Common myeloid progenitor, CD34-positive (primary cell): Measurements from ENCODE around the gene GALNT2.
A peak's percentile ranks its signal among the peaks of the same experiment; 100 is the strongest.

Source experiments
- CTCF ChIA-PET: fragments of 350-600 bp; sonication (Branson Sonifier 250); formaldehyde crosslinking; loops from one replicate; lab custom pipeline; 2021; ENCODE audit warnings: antibody characterized with exemption; lab: Charles Lee
- POLR2A ChIA-PET: fragments of 350-600 bp; sonication (Branson Sonifier 250); formaldehyde crosslinking; loops from one replicate; lab custom pipeline; 2021; ENCODE audit warnings: antibody characterized with exemption; lab: Charles Lee
- DNase-seq, 3 donors: peaks; one replicate each; pipeline versions ENCODE4 v3.0.0 to v3.0.0-alpha.2; 2013
- H3K27ac ChIP-seq, 2 experiments: 1 replicate in 1 of 2; 2 replicates in 1 of 2; pipeline ENCODE4 v1.7.0; 2013; ENCODE audit warnings: inconsistent platforms in 2 of 2, low read length in 2 of 2, mild to moderate bottlenecking in 2 of 2, low read depth in 1 of 2, moderate library complexity in 1 of 2; ENCODE audit not compliant: severe bottlenecking in 2 of 2, insufficient read depth in 1 of 2, poor library complexity in 1 of 2
- H3K27me3 ChIP-seq, 5 experiments: replicated peaks in 2 of 5; 1 replicate in 3 of 5; 2 replicates in 2 of 5; pipeline versions ENCODE4 v1.6.1 to v1.7.0; 2013; ENCODE audit warnings: low read length in 4 of 5, mild to moderate bottlenecking in 2 of 5, moderate library complexity in 2 of 5, inconsistent platforms in 1 of 5; ENCODE audit not compliant: insufficient read depth in 5 of 5, control insufficient read depth in 4 of 5
- H3K36me3 ChIP-seq, 4 experiments: 1 replicate in 2 of 4; 2 replicates in 2 of 4; pipeline versions ENCODE4 v1.6.1 to v1.7.0; 2013; ENCODE audit warnings: low read length in 3 of 4, control low read depth in 1 of 4, mild to moderate bottlenecking in 1 of 4; ENCODE audit not compliant: control insufficient read depth in 4 of 4, insufficient read depth in 4 of 4
- H3K4me1 ChIP-seq, 4 experiments: 1 replicate in 3 of 4; 2 replicates in 1 of 4; pipeline versions ENCODE4 v1.6.1 to v1.7.1; 2013; ENCODE audit warnings: low read length in 3 of 4, mild to moderate bottlenecking in 3 of 4, control low read depth in 1 of 4, inconsistent platforms in 1 of 4, moderate library complexity in 1 of 4; ENCODE audit not compliant: control insufficient read depth in 4 of 4, insufficient read depth in 4 of 4; ENCODE audit errors: control extremely low read depth in 1 of 4
- H3K4me3 ChIP-seq, 7 experiments: 1 replicate in 4 of 7; 2 replicates in 3 of 7; pipeline versions ENCODE4 v1.5.1 to v1.7.0; 2013; ENCODE audit warnings: mild to moderate bottlenecking in 7 of 7, low read length in 6 of 7, moderate library complexity in 6 of 7, inconsistent platforms in 2 of 7, low read depth in 2 of 7, control low read depth in 1 of 7; ENCODE audit not compliant: insufficient read depth in 4 of 7, control insufficient read depth in 1 of 7; ENCODE audit errors: extremely low read depth in 1 of 7
- H3K9me3 ChIP-seq, 5 experiments: 1 replicate in 4 of 5; 2 replicates in 1 of 5; pipeline versions ENCODE4 v1.6.1 to v1.7.1; 2013; ENCODE audit warnings: low read length in 4 of 5, mild to moderate bottlenecking in 2 of 5, inconsistent platforms in 1 of 5, low read depth in 1 of 5, moderate library complexity in 1 of 5; ENCODE audit not compliant: control insufficient read depth in 4 of 5, insufficient read depth in 2 of 5; ENCODE audit errors: control extremely low read depth in 1 of 5
- WGBS: methylation state at CpG from one replicate; pipeline ENCODE4 v1.1.5; 2013; ENCODE audit not compliant: insufficient coverage; 5-methylcytosine and 5-hydroxymethylcytosine counted together

GALNT2 gene

DNA sequence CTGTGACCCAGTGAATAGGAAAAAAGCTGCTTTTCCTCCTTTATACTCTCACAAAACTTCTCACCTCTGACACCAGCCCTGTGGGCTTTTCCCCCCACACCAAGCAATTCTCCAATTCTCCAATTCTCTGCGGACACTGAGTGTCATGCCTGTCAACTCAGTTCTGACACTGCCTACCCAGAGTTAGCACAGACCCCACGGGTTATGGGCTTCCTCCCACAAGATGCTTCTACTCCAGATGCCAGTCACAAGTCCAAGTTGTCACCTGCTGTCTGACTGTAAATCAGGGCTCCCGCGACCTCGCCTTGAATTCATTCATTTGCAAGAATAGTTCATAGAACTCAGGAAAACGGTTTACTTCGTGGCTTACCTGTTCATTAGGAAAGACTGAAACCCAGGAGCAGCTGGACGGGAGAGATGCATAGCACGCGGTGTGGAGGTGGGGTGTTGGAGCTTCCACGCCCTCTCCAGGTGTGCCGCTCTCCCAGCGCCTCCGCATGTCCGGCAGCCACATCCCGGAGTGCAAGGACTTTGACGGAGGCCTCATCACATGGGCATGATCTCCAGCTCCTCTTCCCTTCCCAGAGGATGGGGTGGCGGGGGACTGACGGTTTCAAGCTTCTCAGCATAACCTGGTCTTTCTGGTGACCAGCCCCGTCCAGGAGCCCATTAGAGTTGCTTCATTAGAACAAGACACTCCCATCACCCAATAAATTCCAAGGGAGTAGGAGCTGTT, 204.4 kb downstream of the GALNT2 start:
- H3K4me1 ChIP-seq, result peaks cover 24 to 75% (median 69%) of the 10 kb centered on the region in 4 experiments
- H3K9me3 ChIP-seq, result no peaks in the 10 kb centered on the region
- DNase-seq, result peak in 2 of 3 donors; percentile 53 to 61
- no peaks in the 10 kb centered on the region for H3K27me3 ChIP-seq
- POLR2A ChIA-PET, result interaction anchor here (0.9 to 1.0 kb wide), 2 partner anchors 10 to 205 kb away, joined by 3 read pairs; partner anchors contain the start of gene GALNT2
- H3K4me3 ChIP-seq, result peak overlapping the region in 4 of 7 experiments; percentile 4 to 56 (median 48)
- CTCF ChIA-PET, result interaction anchor here (0.8 to 1.4 kb wide), 4 partner anchors 8 to 202 kb away, joined by 3 to 6 read pairs (median 3); no protein-coding TSS in a partner anchor
- 64% methylated on average over 19 of the region's 20 CpGs for WGBS
- peaks cover 0 to 27% (median 6%) of the 10 kb centered on the region in 4 experiments for H3K36me3 ChIP-seq
- H3K27ac ChIP-seq, result peak overlapping the region; percentile 86 to 91

DNA sequence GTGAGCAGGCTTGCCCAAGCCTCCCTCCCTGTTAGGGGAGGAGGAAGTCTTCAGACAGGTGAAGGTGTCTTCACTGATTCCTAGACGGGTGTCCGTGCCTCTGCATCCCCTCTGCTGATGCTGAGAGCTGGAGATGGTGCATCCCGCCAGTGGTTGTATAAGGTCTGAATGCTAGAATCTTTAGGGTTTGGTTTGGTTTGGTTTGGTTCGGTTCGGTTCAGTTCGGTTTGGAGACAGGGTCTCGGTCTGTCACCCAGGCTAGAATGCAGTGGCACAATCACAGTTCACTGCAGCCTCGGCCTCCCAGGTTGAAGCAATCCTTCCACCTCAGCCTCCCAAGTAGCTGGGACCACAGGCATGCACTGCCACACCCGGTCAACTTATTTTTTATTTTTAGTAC, 205.5 kb downstream of the GALNT2 start:
- 95% methylated on average over 7 of the region's 9 CpGs for WGBS
- ChIA-PET CTCF (no interaction called here), POLR2A (no interaction called here)
- H3K27me3 ChIP-seq, result no peaks in the 10 kb centered on the region
- H3K4me3 ChIP-seq, result peak overlapping the region in 1 of 7 experiments; percentile 56
- H3K9me3 ChIP-seq, result no peaks in the 10 kb centered on the region
- DNase-seq, result no peak
- peak overlapping the region; percentile 86 to 91 for H3K27ac ChIP-seq
- H3K36me3 ChIP-seq, result peaks cover 0 to 28% (median 2%) of the 10 kb centered on the region in 4 experiments
- H3K4me1 ChIP-seq, result peaks cover 26 to 86% (median 80%) of the 10 kb centered on the region in 4 experiments

DNA sequence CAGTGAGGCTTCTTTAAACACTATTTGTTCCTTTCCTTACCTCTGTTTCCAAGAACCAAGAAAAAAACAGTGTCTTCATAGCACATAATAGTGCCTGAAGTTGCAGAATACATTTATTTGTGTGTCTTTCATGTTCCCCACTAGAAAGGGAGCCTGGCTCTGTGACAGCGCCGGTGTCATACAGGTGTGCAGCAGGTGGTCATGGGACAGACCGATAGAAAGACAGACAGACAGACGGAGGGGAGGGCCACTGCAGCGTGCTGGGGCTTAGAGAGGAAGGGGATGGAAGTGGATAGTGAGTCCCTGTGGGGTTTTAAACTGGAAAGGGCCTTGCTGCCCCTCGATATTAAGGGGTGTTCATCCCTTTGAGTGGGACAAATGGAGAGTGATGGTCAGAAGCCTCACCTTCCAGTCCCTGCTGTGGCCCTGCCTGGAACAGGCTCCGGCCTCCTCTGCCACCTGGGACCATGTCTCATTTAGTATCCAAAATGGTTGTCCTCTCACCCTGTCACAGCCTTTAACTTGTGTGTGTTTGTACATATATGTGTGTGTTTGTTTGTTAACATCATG, 206.2 kb downstream of the GALNT2 start:
- peak overlapping the region; percentile 29 to 72 for H3K27ac ChIP-seq
- no peak for DNase-seq
- H3K4me3 ChIP-seq, result no peak overlapping the region
- WGBS, result 75% methylated on average over 7 of the region's 7 CpGs
- CTCF ChIA-PET, result interaction anchor here (0.9 to 1.5 kb wide), 2 partner anchors 33 to 68 kb away, joined by 3 read pairs; no protein-coding TSS in a partner anchor
- no peaks in the 10 kb centered on the region for H3K9me3 ChIP-seq
- no peaks in the 10 kb centered on the region for H3K27me3 ChIP-seq
- peaks cover 0 to 26% (median 2%) of the 10 kb centered on the region in 4 experiments for H3K36me3 ChIP-seq
- H3K4me1 ChIP-seq, result peaks cover 26 to 91% (median 83%) of the 10 kb centered on the region in 4 experiments
- POLR2A ChIA-PET, result interaction anchor here (1.0 kb wide), 1 partner anchor 18 kb away, joined by 4 read pairs; no protein-coding TSS in a partner anchor

DNA sequence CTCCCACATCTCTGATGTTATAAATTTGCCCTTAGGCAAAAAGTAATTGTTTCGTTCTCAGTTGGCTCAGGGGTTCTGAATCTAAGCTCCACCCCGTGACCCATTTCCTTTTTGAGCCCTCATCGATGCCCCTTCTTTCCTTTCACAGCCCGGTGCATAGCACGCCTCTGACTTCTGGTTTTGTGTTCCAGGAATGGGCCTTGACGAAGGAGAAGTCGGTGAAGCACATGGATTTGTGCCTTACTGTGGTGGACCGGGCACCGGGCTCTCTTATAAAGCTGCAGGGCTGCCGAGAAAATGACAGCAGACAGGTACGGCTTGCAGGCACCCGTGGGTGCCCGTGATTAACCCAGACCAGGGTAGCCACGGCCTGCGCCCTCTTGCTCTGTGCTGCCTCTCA, 207.2 kb downstream of the GALNT2 start:
- Histone ChIP-seq H3K36me3 (peaks cover 0 to 27% (median 2%) of the 10 kb centered on the region in 4 experiments), H3K9me3 (no peaks in the 10 kb centered on the region), H3K27me3 (no peaks in the 10 kb centered on the region), H3K27ac (peak overlapping the region; percentile 29 to 72), H3K4me1 (peaks cover 29 to 91% (median 84%) of the 10 kb centered on the region in 4 experiments), H3K4me3 (peak overlapping the region in 4 of 7 experiments; percentile 19 to 64 (median 54))
- WGBS, result 16% methylated on average over 8 of the region's 15 CpGs
- CTCF ChIA-PET, result interaction anchor here (0.9 to 1.5 kb wide), 4 partner anchors 9 to 69 kb away, joined by 3 read pairs; no protein-coding TSS in a partner anchor
- POLR2A ChIA-PET, result interaction anchor here (0.7 to 1.0 kb wide), 2 partner anchors 17 to 520 kb away, joined by 4 read pairs; no protein-coding TSS in a partner anchor
- peak; percentile 50 to 83 (median 80) for DNase-seq

DNA sequence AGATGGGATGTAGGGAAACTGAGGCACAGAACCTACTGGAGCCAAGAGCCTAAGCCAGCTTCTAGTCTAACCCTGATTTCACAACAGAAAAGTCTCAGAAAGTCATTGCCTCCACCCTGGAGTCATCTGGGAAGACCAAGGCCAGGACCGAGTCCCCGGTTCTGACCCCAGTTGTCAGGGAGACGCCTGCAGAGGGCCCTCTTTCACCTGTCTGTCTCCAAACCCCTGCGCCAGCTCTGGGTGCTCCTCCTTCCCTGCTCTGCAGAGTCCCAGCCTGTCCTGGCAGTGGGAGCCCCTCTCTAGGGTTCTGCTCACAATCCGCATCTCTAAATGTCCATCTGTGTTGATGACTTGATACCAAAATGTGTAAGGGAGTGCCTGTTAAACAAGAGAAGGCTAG, 209.4 kb downstream of the GALNT2 start:
- peaks cover 0 to 49% (median 10%) of the 10 kb centered on the region in 4 experiments for H3K36me3 ChIP-seq
- H3K4me3 ChIP-seq, result peak overlapping the region in 2 of 7 experiments; percentile 19 to 29
- no peaks in the 10 kb centered on the region for H3K27me3 ChIP-seq
- no peaks in the 10 kb centered on the region for H3K9me3 ChIP-seq
- POLR2A ChIA-PET, result no interaction called here
- H3K4me1 ChIP-seq, result peaks cover 20 to 91% (median 82%) of the 10 kb centered on the region in 4 experiments
- CTCF ChIA-PET, result interaction anchor here (0.8 to 1.6 kb wide), 2 partner anchors 10 kb away, joined by 3 read pairs; no protein-coding TSS in a partner anchor
- no peak overlapping the region for H3K27ac ChIP-seq
- WGBS, result 95% methylated on average over 4 of the region's 5 CpGs
- DNase-seq, result no peak

DNA sequence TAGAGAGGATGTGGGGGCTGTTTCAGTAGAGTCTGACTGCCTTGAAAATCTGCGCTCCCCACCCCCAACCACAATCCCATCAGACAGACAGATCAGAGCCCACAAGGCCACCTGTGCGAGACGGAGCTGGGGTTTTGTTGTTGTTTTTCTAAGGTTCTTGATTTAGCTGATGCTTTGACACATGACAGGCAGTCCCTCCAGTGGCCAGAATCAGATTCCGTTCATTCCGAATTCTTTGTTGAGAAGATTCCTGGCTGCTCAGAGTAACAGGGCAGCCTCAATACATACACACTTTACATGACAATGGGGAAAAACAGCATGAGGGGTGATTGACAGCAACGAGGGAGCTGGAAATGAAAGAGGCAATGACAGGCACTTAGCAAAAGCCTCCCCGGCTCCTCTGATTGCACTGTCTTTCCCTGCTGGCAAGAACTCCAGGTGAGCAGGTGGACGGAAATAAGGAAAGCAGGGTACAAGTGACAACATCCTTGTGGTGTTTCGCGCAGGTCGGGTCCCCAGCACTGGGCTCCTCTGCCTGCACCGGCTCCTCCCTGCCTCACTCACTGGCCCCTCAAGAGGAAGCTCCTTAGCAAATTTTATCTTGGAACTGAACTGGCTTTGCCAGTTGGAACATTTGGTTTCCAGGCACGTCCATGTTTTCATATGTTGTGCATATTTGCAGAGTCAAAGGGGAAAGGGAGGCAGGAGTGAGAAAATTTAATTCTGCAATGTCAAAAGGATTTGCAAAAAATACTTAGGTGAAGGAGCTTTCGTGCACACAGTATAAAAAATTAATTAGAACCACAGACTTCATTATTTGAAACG, 210.4 kb downstream of the GALNT2 start:
- no peaks in the 10 kb centered on the region for H3K9me3 ChIP-seq
- H3K4me1 ChIP-seq, result peaks cover 22 to 91% (median 81%) of the 10 kb centered on the region in 4 experiments
- DNase-seq, result peak in 1 of 3 donors; percentile 36
- CTCF ChIA-PET, result interaction anchor here (1.6 kb wide), 1 partner anchor 11 kb away, joined by 3 read pairs; no protein-coding TSS in a partner anchor
- H3K4me3 ChIP-seq, result peak overlapping the region in 5 of 7 experiments; percentile 2 to 42 (median 36)
- peaks cover 0 to 49% (median 10%) of the 10 kb centered on the region in 4 experiments for H3K36me3 ChIP-seq
- peak overlapping the region in 1 of 2 experiments; percentile 12 for H3K27ac ChIP-seq
- no peaks in the 10 kb centered on the region for H3K27me3 ChIP-seq
- POLR2A ChIA-PET, result interaction anchor here (1.1 kb wide), 1 partner anchor 16 kb away, joined by 3 read pairs; no protein-coding TSS in a partner anchor
- WGBS, result 14% methylated on average over 7 of the region's 15 CpGs
